ENCODE measurements around the gene ARRDC4. TPM values are rescaled to one million over a fixed set of nuclear protein-coding genes. Genes with fewer than 3 reads are reported as not detected.
"Not testable (repeated sequence)": the region's sequence is repeated elsewhere in the genome, so short reads cannot be mapped to it uniquely, and the experiment has no call there.

Gene ARRDC4
- total RNA-seq, 1 donor, result 10.2 TPM

GRCh38 chr15:97966246-97966645 lies 5.7 kb downstream of the ARRDC4 start:
- DNase-seq (ENCODE audit: low read depth in 2 of 3, low spot score in 2 of 3), result no peak

DNA sequence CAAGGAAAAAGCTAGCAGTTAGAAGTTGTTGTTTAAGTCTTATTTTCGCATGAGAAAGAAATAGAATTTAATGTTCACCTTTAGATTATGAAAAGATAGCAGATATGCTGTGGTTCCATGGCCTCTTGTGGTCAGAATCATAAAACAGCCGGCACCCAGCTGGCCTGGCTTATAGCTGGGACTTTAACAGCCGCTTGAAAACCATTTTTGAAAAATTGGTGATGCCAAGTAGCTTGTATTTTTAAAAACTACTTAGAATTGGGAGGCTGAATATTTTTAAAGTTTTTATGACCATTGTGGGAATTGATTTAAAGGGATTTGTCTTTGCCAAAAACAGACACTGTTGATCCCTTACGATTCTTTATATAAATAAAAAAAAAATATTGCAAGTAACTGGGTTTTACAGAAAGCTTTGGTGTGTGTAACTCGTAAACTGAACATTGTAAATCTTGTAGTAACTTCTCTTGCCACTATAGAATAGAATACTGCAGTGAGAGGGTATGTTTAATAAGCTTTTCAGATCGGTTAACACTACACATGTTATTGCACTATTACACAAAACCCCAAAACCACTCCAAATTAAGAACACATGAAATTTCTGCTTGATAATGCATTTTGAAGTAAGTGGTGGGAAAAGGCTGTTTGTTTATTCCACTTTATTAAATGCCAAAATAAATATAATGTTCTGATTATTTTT lies 6.6 kb downstream of the ARRDC4 start:
- DNase-seq (ENCODE audit: low read depth in 2 of 3, low spot score in 2 of 3), result peak in 1 of 3 donors; percentile 33

GRCh38 chr15:97967881-97968280 lies 7.4 kb downstream of the ARRDC4 start:
- DNase-seq (ENCODE audit: low read depth in 2 of 3, low spot score in 2 of 3), result no peak

- no peak for DNase-seq (ENCODE audit: low read depth in 2 of 3, low spot score in 2 of 3)
These were observed 7.9 kb downstream of the ARRDC4 start for GRCh38 chr15:97968380-97968779.

- DNase-seq (ENCODE audit: low read depth in 2 of 3, low spot score in 2 of 3), result no peak
These were observed 11.9 kb downstream of the ARRDC4 start for GRCh38 chr15:97972366-97972765.

GRCh38 chr15:97976129-97976528 lies 15.6 kb downstream of the ARRDC4 start:
- no peak for DNase-seq (ENCODE audit: low read depth in 2 of 3, low spot score in 2 of 3)

DNA sequence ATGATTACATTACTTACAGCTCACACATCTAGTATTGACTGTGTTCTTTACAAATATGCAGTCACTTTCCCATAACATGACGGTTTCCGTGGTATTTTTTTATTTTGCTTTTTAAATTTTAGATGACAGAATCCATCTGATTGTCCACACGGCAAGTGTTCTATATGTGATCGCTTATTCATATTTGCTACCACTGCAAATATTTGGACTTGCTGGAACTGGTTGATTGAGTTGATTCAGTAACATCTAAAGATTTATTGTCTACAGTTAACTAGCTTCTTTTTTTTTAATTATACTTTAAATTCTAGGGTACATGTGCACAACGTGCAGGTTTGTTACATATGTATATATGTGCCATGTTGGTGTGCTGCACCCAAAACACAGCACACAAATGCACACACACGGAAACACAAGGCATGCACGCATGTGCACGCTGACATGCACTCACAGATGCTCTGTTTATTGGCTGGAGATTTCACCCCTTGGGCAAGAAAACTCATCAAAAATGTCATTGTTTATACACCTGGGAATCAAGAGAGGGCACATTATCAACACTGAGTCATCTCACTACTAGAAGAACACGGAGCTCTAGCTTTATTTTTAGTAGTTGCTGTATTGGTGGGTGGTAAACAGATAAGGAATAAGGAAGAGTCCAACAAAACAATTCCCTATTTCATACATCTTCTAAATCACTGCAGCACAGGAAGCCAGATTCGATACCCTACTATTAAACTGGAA lies 16.4 kb downstream of the ARRDC4 start:
- DNase-seq (ENCODE audit: low read depth in 2 of 3, low spot score in 2 of 3), result no peak

- DNase-seq (ENCODE audit: low read depth in 2 of 3, low spot score in 2 of 3), result no peak
These were observed 17.2 kb downstream of the ARRDC4 start for GRCh38 chr15:97977734-97978133.

- peak in 2 of 3 donors; percentile 8 to 33 for DNase-seq (ENCODE audit: low read depth in 2 of 3, low spot score in 2 of 3)
These were observed 18.1 kb downstream of the ARRDC4 start for GRCh38 chr15:97978401-97979139.

- DNase-seq (ENCODE audit: low read depth in 2 of 3, low spot score in 2 of 3), result peak in 2 of 3 donors; percentile 37 to 77
These were observed 18.6 kb downstream of the ARRDC4 start for GRCh38 chr15:97979140-97979520.

DNA sequence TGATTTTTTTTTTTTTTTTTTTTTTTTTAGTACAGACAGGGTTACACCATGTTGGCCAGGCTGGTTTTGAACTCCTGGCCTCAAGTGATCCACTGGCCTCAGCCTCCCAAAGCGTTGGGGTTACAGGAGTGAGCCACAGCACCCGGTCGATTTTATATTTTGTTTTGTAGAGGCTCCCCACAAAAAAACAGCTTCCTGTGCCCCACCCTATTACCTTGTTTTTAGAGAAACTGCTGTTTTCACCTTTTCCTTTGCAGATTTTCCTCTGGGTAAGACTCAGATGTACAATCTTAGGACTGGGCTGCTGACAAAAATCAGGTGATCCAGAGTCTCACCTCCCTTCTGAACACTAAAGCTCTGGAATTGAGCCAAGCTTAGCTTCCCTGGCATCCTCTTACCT lies 20.6 kb downstream of the ARRDC4 start:
- no peak for DNase-seq (ENCODE audit: low read depth in 2 of 3, low spot score in 2 of 3)

DNA sequence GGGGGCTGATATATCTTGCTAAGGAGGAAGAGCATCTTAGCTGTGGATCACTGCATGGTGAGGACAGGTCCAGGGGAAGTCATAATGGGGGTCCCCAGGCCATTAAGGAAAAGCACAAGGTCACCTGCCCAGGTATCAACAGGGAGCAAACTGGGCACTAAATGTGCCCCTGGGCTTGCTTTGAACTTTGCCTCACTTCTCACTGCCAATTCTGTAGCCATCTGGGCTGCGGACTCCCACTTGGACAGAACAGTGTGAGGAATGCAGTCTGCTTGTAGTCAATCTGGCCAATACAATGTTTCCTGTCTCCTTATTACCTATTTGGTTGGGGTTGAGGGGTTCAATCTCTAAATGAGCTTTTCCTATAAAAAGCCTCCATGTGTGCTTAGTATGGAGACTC lies 21.3 kb downstream of the ARRDC4 start:
- DNase-seq (ENCODE audit: low read depth in 2 of 3, low spot score in 2 of 3), result no peak

DNA sequence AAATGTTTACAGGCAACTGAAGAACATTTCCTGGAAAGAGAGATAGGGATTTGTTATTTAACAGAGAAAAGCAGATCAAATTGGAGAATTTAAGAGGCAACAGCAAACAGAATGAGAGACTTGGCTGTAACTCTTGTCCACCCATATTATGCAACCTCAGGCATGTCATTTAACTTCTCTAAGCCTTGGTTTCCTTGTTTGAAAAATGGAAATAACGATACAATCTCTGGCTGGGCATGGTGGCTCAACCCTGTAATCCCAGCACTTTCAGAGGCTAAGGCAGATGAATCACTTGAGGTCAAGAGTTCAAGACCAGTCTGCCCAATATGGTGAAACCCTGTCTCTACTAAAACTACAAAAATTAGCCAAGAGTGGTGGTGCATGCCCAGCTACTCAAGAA lies 23.7 kb downstream of the ARRDC4 start:
- DNase-seq (ENCODE audit: low read depth in 2 of 3, low spot score in 2 of 3), result no peak

- not testable (repeated sequence) for DNase-seq (ENCODE audit: low read depth in 2 of 3, low spot score in 2 of 3)
These were observed 25.5 kb downstream of the ARRDC4 start for GRCh38 chr15:97985979-97986378.

- DNase-seq (ENCODE audit: low read depth in 2 of 3, low spot score in 2 of 3), result no peak
These were observed 26.3 kb downstream of the ARRDC4 start for GRCh38 chr15:97986781-97987180.

GRCh38 chr15:97989299-97989698 lies 28.8 kb downstream of the ARRDC4 start:
- DNase-seq (ENCODE audit: low read depth in 2 of 3, low spot score in 2 of 3), result peak in 1 of 3 donors; percentile 32

GRCh38 chr15:97991972-97992541 lies 31.6 kb downstream of the ARRDC4 start:
- no peak for DNase-seq (ENCODE audit: low read depth in 2 of 3, low spot score in 2 of 3)

GRCh38 chr15:97992823-97993222 lies 32.3 kb downstream of the ARRDC4 start:
- no peak for DNase-seq (ENCODE audit: low read depth in 2 of 3, low spot score in 2 of 3)

- peak in 2 of 3 donors; percentile 52 to 55 for DNase-seq (ENCODE audit: low read depth in 2 of 3, low spot score in 2 of 3)
These were observed 32.8 kb downstream of the ARRDC4 start for GRCh38 chr15:97993310-97993738.

DNA sequence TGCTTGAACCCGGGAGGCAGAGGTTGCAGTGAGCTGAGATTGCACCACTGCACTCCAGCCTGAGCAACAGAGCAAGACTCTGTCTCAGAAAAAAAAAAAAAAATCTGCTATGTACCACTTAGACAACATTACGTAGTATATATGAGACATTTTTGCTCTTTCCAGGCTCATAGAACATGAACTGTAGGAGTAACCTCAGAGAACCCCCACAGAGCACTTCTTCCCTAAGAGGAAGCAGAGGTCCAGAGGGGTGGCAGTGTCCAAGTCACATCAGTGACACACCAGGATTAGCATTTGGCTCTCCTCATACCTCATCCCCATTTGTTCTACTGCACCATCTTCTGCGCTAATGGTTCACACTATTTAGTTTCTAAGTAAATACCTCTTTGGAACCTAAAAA lies 33.7 kb downstream of the ARRDC4 start:
- DNase-seq (ENCODE audit: low read depth in 2 of 3, low spot score in 2 of 3), result no peak

DNA sequence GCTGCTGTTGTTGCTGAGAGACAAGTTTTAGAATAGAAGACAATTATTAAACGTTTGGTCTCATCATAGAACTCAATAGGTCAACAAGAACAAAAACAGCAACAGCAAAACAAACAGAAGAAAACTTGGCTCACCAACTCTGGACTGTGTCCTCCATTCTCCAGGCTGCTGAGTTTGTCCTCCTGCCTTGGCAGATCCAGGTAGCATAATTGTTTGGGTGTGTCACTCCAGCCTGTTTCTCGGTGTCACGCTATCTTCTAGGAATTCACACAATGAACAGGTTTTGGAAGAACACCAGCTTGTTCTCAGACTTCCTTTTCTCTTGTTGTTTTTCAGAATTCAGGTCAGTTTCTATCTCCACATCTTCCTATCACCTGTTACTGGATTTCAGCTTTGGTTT lies 34.7 kb downstream of the ARRDC4 start:
- DNase-seq (ENCODE audit: low read depth in 2 of 3, low spot score in 2 of 3), result no peak
